GM21423 (cell line): Measurements from ENCODE around the gene CTIF.

Experiments
- ATAC-seq: cut with Tn5 transposase; IDR thresholded peaks from one replicate; pipeline ENCODE4 v1.9.1; 2021; ENCODE audit warnings: mild to moderate bottlenecking, moderate library complexity; ENCODE audit not compliant: unreplicated experiment

Gene CTIF

GRCh38 chr18:48550101-48550729 lies 11.4 kb downstream of the CTIF start:
- no peak for ATAC-seq

GRCh38 chr18:48551100-48551499 lies 12.3 kb downstream of the CTIF start:
- no peak for ATAC-seq

GRCh38 chr18:48552130-48552529 lies 13.3 kb downstream of the CTIF start:
- ATAC-seq = no peak

DNA sequence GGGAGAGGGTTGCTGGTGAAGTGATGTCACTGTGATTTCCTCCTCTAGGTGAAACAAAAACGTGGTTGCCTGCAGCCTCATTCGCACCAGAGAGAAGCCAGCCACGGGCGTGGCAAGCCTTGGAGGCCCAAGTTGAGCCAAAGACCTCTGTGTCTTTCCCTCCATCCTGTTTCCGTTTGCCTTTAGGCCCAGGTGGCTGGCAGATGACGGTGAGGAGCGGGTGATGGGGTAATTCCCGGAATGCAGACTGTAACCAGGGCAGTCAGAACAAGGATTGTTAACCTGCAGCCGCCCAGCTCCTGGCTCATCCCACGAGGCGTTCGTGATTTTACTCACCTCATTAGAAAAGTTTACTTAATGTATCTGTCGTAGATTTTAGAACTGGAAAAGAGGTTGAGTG lies 14.4 kb downstream of the CTIF start:
- ATAC-seq = no peak

- no peak for ATAC-seq
Measured at GRCh38 chr18:48554610-48555400, 16.0 kb downstream of the CTIF start.

DNA sequence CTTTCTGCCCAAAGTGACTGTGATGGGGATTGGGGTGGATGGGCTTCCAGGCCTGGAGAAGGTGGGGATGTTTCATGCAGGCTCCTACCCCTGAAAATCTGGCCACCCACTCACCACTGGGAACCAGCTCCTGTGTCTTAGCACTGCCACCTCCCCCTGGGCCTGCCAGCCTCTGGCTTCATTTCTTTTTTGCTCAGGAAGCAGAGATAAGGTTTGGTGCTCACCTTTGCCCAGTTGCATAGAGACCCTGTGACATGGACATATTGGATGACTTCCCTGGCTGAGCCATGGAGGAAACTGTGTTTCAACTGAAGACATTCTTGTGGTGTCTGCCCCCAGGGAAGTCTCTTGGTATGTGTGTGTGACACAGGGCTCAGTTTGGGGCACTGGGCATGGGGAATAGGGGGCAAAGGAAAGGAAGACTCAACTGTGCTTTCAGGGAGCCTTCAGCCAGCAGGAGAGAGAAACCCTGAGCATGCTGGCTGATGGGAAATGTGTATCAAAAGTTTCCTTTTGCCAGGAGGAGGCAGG lies 16.7 kb downstream of the CTIF start:
- no peak for ATAC-seq

DNA sequence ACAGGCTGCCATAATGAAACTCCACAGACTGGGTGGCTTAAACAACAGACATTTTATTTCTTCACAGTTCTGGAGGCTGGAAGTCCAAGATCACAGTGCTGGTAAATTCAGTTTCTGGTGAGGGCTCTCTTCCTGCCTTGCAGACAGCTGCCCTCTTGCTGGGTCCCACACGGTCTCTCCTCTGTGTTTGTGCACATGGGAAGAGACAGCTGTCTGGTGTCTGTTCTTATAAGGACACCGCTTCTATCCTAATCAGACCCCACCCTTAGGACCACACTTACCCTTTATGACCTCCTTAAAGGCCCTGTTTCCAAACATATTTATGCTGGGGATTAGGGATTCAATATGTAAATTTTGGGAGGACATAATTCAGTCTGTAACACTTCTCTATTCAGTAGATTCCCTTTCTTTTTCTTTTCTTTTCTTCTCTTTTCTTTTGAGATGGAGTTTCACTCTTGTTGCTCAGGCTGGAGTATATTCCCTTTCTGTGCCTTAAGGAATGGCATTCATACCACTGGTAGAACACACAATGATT lies 18.9 kb downstream of the CTIF start:
- ATAC-seq = no peak

DNA sequence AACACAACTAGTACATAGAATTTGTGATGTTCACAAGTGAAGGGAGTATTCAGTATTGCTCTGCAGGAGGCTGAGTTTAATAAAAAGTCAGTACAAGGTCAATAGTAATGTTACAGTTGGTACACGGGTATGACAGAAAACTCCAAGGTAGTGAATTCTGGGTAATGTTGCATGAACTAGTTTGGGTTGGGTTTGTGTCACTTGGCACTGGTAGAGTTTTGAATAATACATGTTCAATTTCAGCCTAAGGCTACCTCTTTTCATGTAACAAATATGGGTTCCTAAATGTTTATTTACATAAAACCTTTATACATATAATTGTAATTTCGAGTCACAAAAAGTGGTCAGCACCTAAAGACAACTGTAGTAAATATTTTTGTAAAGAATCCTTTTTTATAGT lies 19.4 kb downstream of the CTIF start:
- no peak for ATAC-seq

DNA sequence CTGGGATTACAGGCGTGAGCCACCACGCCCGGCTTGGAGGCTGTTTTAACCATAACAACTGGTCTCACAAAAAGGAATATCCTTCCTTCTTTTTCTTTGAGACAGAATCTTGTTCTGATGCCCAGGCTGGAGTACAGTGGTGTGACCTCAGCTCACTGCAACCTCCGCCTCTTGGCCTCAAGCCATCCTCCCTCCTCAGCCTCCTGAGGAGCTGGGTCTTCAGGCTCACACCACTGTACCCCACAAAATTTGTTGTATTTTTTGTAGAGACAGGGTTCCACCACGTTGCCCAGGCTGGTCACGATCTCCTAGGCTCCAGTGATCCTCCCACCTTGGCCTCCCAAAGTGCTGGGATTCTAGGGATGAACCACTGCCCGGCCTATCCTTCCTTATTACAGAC lies 21.7 kb downstream of the CTIF start:
- ATAC-seq = no peak

- ATAC-seq = no peak
Measured at GRCh38 chr18:48562075-48562474, 23.2 kb downstream of the CTIF start.

- ATAC-seq = no peak
Measured at GRCh38 chr18:48563027-48563426, 24.2 kb downstream of the CTIF start.

DNA sequence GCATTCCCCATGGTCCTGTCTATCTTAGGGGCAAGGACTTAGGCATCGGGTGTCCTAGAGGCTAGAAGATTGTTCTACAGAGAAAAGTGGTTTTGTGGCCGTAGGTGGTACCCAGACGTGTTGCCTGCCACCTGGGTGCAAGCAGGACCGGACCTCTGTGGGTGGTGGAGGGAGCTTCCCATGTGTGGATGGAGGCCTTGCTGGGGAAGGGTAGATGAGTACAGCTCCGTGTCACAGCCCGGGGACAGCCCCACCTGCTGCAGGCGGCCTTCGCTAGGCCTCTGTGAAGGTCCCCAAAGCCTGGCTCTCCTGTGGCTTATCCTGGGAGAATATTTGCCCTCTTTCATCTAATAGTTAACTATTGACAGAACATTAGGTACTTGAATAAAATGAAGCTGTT lies 25.3 kb downstream of the CTIF start:
- no peak for ATAC-seq

GRCh38 chr18:48565105-48565504 lies 26.3 kb downstream of the CTIF start:
- ATAC-seq = no peak

- no peak for ATAC-seq
Measured at GRCh38 chr18:48566589-48566988, 27.8 kb downstream of the CTIF start.

DNA sequence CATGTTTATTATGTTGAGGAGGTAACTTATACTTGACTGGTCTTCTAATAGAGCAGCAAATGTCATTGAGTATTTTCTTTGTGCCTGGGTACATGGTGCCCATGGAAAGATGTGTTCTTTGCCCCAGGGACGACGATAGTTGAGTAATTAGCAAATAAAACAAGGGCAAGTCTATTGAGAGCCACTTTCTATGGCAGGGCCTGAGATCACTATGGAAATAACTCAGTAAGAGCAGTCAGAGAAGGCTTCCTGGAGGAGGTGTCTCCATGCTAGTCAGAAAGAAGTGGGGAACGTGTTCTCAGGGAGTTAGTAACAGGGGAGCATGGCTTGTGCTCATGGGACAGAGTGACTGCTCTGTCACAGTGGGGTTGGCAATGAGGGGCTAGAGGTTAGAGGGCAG lies 28.6 kb downstream of the CTIF start:
- no peak for ATAC-seq

GRCh38 chr18:48569139-48569914 lies 30.5 kb downstream of the CTIF start:
- ATAC-seq = no peak

- no peak for ATAC-seq
Measured at GRCh38 chr18:48569915-48570264, 31.1 kb downstream of the CTIF start.

DNA sequence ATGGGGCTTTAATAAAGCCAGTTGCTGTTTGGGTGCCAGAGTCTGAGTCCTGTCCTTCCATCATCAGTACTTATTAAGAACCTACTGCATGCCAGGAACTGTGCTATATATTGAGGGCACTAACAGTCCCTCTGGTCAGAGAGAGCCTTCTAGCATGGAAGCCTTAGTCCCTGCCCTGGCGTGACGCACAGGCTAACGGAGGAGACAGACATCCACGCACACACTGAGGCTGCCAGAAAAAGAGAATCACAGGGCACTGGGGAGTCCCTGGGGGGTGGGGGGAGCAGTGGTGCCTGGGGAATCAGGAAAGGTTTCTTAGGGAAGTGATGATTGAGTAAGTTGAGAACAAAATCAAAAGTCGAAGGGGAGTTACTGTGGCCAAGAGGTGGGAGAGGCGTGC lies 31.5 kb downstream of the CTIF start:
- ATAC-seq = no peak

DNA sequence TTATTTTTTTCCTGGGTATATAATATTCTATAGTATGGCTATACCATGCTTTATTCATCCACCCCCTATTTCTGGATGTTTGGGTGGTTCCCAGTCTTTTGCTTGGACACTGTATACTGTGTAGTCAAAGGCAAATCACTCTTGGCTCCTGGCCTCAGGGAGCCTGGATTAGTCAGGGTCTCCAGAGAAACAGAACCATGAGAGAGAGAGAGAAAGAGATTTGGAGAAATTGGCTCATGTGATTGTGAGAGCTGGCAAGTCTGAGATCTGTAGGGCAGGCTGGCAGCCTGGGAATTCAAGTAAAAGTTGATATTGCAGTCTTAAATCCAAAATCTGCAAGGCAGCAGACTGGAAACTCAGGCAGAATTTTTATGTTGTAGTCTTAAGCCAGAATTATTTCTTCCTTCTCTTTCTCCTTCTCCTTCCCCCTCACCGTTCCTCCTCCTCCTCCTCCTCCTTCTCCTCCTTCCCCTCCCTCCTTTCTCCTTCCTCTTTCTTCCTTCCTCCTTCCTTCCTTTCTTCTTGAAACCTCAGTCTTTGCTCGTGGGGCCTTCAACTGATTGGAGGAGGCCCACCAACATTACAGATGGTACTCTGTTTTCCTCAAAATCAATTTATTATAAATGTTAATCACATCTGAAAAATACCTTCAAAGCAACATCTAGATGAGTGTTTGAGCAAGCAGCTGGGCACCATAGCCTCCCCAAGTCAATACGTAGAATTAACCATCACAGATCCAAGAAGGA lies 33.0 kb downstream of the CTIF start:
- ATAC-seq = no peak

GRCh38 chr18:48572402-48573126 lies 33.7 kb downstream of the CTIF start:
- ATAC-seq = no peak
